Measurements from ENCODE around the gene DSP.

Gene DSP, protein sequence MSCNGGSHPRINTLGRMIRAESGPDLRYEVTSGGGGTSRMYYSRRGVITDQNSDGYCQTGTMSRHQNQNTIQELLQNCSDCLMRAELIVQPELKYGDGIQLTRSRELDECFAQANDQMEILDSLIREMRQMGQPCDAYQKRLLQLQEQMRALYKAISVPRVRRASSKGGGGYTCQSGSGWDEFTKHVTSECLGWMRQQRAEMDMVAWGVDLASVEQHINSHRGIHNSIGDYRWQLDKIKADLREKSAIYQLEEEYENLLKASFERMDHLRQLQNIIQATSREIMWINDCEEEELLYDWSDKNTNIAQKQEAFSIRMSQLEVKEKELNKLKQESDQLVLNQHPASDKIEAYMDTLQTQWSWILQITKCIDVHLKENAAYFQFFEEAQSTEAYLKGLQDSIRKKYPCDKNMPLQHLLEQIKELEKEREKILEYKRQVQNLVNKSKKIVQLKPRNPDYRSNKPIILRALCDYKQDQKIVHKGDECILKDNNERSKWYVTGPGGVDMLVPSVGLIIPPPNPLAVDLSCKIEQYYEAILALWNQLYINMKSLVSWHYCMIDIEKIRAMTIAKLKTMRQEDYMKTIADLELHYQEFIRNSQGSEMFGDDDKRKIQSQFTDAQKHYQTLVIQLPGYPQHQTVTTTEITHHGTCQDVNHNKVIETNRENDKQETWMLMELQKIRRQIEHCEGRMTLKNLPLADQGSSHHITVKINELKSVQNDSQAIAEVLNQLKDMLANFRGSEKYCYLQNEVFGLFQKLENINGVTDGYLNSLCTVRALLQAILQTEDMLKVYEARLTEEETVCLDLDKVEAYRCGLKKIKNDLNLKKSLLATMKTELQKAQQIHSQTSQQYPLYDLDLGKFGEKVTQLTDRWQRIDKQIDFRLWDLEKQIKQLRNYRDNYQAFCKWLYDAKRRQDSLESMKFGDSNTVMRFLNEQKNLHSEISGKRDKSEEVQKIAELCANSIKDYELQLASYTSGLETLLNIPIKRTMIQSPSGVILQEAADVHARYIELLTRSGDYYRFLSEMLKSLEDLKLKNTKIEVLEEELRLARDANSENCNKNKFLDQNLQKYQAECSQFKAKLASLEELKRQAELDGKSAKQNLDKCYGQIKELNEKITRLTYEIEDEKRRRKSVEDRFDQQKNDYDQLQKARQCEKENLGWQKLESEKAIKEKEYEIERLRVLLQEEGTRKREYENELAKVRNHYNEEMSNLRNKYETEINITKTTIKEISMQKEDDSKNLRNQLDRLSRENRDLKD (N-terminal part only)

DNA sequence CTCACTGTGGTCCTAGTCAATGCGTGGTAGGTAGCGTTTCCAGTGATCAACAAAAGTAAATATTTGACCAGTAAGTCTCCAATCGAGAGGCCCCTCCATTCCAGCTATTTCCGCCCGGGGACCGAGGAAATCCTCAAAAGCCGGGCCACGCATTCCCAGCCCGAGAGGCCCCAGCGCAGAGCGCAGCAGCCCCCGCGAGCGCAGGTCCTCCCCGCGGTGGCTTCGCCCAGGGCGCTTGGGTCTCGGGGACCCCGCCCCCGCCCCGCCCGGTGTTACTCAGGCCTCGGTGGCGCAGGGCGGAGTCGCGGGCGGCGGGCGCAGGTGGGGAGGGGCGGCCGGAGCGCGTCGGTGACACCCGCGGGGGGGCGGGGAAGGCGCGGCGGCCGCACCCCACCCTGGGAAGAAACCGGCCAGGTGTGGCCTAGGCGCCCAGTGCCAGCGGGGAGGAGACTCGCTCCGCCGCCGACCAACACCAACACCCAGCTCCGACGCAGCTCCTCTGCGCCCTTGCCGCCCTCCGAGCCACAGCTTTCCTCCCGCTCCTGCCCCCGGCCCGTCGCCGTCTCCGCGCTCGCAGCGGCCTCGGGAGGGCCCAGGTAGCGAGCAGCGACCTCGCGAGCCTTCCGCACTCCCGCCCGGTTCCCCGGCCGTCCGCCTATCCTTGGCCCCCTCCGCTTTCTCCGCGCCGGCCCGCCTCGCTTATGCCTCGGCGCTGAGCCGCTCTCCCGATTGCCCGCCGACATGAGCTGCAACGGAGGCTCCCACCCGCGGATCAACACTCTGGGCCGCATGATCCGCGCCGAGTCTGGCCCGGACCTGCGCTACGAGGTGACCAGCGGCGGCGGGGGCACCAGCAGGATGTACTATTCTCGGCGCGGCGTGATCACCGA, at the start of gene DSP:
DSP (plus strand) TSS at position 497 of the 890 bp plus-strand sequence; CDS start at position 742, 245 bp downstream.
- Mint-ChIP-seq H3K4me3 (peak within 1 kb of the TSS; percentile 88 to 96), H3K9me3 (no peaks in the 10 kb centered on the region)

DNA sequence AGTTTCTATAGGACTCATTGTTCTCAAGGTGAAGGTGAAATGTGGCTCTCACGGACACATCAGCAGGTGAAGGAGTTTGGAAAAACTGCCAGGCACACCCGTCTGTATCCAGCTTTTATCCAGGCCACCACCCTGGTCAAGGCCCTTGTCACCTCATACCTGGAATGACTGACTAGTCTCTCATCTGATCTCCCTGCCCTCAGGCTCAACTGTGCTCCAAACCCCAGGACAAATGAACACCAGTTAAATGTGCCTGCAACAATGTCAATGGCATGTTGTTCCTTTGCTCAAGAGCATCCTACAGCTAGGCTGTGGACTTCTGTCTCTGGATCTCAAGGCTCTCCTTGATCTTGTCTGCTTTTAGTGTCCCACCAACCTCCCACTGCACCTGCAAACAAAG, 47.6 kb upstream of the DSP start:
- H3K9me3 Mint-ChIP-seq, result peaks cover 0 to 3% of the 10 kb centered on the region in 2 donors
- no peak overlapping the region for H3K27ac Mint-ChIP-seq
- no peaks in the 10 kb centered on the region for H3K4me1 Mint-ChIP-seq
- H3K27me3 Mint-ChIP-seq, result peaks cover 28 to 33% of the 10 kb centered on the region in 2 donors
- DNase-seq (no peak), ATAC-seq (replicated peaks) (no peak)
- no peak overlapping the region for H3K4me3 Mint-ChIP-seq
- H3K36me3 Mint-ChIP-seq, result no peaks in the 10 kb centered on the region

More for the DNA sequence above, at the start of gene DSP:
- Mint-ChIP-seq H3K4me1 (peaks cover 15 to 30% of the 10 kb centered on the region in 2 donors), H3K27ac (peak within 1 kb of the TSS; percentile 42), H3K27me3 (peaks cover 51 to 53% of the 10 kb centered on the region in 2 donors), H3K36me3 (no peaks in the 10 kb centered on the region)
- DNase-seq (no peak), ATAC-seq (replicated peaks) (peak; percentile 63 to 76)

DNA sequence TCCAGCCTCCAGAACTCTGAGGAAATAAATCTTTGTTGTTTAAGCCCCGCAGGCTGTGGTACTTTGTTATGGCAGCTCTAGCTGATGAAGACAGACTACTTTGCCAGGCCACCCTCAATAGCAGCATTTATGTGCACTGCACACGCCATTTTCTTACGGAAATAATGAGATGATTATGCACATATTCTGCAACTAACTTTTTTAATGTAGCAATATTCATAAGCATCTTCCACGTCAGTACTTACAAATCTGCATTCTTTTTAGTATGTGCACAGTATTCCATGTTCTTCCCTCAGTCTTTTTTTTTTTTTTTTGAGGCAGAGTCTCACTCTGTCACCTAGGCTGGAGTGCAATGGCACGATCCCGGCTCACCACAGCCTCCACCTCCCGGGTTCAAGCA, 46.8 kb upstream of the DSP start:
- DNase-seq (no peak), ATAC-seq (replicated peaks) (no peak)
- no peak overlapping the region for H3K27ac Mint-ChIP-seq
- no peak overlapping the region for H3K4me3 Mint-ChIP-seq
- peaks cover 0 to 3% of the 10 kb centered on the region in 2 donors for H3K9me3 Mint-ChIP-seq
- H3K4me1 Mint-ChIP-seq, result no peaks in the 10 kb centered on the region
- no peaks in the 10 kb centered on the region for H3K36me3 Mint-ChIP-seq
- H3K27me3 Mint-ChIP-seq, result peaks cover 24 to 33% of the 10 kb centered on the region in 2 donors

DNA sequence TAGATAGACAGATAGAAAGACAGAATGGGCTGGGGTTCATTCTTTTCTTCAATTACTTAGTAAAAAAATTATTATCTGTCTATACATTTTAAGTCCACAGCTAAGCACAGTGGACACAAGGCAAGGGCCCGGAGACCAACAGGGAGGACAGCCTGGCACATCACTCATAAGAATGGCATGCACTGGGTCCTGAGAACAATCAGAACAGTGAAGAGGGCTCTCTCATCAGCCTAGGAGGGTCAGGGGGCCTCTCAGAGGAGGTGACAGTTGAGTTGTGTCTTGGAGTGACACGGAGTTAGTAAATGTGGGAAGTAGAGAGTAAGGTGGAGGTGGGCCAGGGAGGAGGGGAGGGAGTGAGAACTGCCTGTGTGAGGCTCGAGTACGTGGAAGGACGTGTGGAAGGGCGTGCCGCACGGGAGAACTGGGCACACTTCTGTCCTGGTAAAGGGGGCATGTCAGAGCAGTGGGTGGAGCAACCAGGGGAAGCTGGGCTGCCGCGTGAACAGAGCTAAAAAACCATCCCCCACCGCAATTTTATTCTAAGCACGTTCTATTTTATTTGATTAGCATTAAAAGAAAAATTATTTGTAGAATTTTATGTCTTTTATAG, 45.1 kb upstream of the DSP start:
- peaks cover 0 to 1% of the 10 kb centered on the region in 2 donors for H3K36me3 Mint-ChIP-seq
- no peak overlapping the region for H3K27ac Mint-ChIP-seq
- H3K4me1 Mint-ChIP-seq, result no peaks in the 10 kb centered on the region
- ATAC-seq (replicated peaks) (no peak), DNase-seq (no peak)
- H3K27me3 Mint-ChIP-seq, result peaks cover 36 to 43% of the 10 kb centered on the region in 2 donors
- no peak overlapping the region for H3K4me3 Mint-ChIP-seq
- peaks cover 0 to 3% of the 10 kb centered on the region in 2 donors for H3K9me3 Mint-ChIP-seq

DNA sequence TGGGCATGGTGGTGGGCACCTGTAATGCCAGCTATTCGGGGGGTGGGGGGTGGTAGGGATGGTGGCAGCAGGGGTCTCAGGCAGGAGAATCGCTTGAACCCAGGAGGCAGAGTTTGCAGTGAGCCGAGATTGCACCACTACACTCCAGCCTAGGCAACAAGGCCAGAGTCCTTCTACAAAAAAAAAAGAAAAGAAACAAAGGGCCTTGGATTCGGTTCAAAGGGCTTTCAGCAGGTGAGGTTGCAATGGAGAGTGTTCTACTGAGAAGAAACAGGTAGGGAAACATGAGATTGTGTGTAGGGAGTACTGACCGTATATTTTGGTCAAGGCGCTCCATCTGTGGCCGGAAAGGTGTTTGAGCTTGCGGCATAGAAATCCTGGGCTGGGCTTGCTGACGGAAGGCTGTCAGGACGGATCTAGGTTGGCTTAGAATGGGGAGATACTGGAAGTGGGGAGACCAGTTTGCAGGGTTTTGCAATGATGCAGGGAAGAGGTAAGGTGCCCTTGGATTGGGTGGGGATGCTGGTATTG, 40.7 kb upstream of the DSP start:
- Mint-ChIP-seq H3K36me3 (peaks cover 0 to 2% of the 10 kb centered on the region in 2 donors), H3K27ac (no peak overlapping the region), H3K27me3 (peaks cover 25% of the 10 kb centered on the region in 2 donors), H3K4me3 (no peak overlapping the region), H3K4me1 (peaks cover 4 to 10% of the 10 kb centered on the region in 2 donors), H3K9me3 (peaks cover 0 to 1% of the 10 kb centered on the region in 2 donors)
- ATAC-seq (replicated peaks) (no peak), DNase-seq (no peak)

DNA sequence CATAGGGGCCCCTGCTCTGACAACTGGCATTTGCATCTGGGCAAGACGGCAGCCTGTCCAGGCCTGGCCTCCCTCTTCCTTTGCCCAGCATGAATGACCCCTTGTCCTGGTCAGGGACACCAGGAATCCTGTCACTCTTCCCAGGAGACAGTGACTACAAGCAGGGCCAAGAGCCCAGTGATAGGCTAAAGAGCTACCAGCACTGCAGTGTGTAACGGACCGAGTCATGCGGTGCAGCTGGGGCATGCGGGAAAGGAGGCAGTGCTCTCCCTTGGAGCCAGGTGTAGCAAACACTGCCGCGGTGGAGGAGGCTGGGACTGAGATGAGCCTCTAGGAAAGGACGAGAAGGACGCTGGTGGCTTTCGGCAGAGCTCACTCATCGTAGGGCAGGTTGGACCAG, 38.7 kb upstream of the DSP start:
- ATAC-seq (replicated peaks), result no peak
- Mint-ChIP-seq H3K4me1 (peaks cover 7 to 14% of the 10 kb centered on the region in 2 donors), H3K27me3 (peaks cover 21 to 25% of the 10 kb centered on the region in 2 donors), H3K36me3 (peaks cover 0 to 4% of the 10 kb centered on the region in 2 donors), H3K4me3 (no peak overlapping the region), H3K9me3 (peaks cover 0 to 2% of the 10 kb centered on the region in 2 donors), H3K27ac (no peak overlapping the region)
- no peak for DNase-seq

DNA sequence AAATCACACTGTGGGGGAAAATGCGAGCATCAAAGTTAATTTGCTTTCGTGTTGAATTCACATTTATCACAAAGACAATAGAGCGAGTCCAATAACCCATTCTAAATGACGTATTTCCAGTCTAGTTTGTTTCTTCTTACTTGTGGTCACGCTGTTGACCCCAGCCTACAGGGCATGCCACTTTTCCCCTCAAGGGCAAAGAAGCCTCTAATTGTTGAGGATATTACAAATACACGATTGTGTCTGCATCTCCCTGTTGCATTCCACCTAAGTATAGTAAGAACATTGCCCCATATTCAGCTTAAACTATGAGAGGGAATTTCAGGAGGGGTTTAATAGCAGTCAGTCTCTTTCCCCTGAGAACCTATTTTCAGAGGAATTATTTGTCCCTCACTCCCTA, 37.4 kb upstream of the DSP start:
- peaks cover 20 to 25% of the 10 kb centered on the region in 2 donors for H3K27me3 Mint-ChIP-seq
- H3K36me3 Mint-ChIP-seq, result peaks cover 0 to 4% of the 10 kb centered on the region in 2 donors
- ATAC-seq (replicated peaks), result no peak

DNA sequence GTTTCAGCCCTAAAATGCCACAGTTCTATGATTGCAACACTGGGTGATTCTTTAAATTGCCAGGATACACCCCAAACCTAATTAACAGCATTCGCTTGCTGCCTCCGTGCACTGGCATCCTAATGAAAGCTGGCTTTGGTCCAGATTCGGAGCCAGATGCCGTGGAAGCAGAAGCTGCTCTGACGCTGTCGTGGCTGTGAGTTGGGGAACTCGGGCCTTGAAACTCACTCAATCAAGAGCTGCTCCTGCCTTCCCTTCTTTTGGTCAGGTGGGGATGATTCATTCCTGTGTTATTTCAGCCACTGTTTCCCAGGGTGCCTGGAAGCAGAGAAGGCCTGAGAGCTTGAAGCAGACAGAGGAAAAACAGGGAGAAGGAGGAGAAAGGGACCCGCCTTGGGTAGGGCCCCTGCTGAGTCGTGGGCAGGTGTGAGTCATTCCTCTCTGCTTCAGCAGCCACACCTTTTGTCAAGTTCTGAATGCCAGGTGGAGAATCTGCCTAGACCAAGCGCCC, 36.2 kb upstream of the DSP start:
- Mint-ChIP-seq H3K4me3 (peak overlapping the region in 1 of 2 donors; percentile 45), H3K9me3 (peaks cover 0 to 2% of the 10 kb centered on the region in 2 donors), H3K36me3 (peaks cover 0 to 4% of the 10 kb centered on the region in 2 donors), H3K27ac (no peak overlapping the region), H3K4me1 (peaks cover 7 to 14% of the 10 kb centered on the region in 2 donors), H3K27me3 (peaks cover 18 to 20% of the 10 kb centered on the region in 2 donors)
- peak; percentile 69 to 78 for ATAC-seq (replicated peaks)
- no peak for DNase-seq

More for the DNA sequence above, 37.4 kb upstream of the DSP start:
- H3K9me3 Mint-ChIP-seq, result peaks cover 0 to 2% of the 10 kb centered on the region in 2 donors
- DNase-seq, result no peak
- no peak overlapping the region for H3K27ac Mint-ChIP-seq
- no peak overlapping the region for H3K4me3 Mint-ChIP-seq
- peaks cover 7 to 14% of the 10 kb centered on the region in 2 donors for H3K4me1 Mint-ChIP-seq

DNA sequence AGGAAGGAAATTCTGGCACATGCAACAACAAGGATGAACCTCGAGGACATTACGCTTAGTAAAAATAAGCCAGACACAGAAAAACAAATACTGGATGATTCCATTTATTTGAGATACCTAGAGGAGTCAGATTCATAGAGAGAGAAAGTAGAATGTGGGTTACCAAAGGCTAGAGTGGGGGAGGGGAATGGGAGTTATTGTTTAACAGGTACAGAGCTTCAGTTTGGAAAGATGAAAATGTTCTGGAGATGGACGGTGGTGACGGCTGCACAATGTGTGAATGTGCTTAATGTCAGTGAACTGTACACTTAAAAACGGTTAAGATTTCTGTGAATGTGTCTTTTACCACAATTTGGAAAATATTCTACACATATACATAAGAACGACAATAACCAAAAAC, 33.9 kb upstream of the DSP start:
- Mint-ChIP-seq H3K36me3 (peaks cover 0 to 2% of the 10 kb centered on the region in 2 donors), H3K27ac (no peak overlapping the region), H3K9me3 (peaks cover 0 to 2% of the 10 kb centered on the region in 2 donors), H3K27me3 (peaks cover 16 to 20% of the 10 kb centered on the region in 2 donors), H3K4me1 (peaks cover 7 to 14% of the 10 kb centered on the region in 2 donors), H3K4me3 (no peak overlapping the region)
- ATAC-seq (replicated peaks) (no peak), DNase-seq (no peak)

DNA sequence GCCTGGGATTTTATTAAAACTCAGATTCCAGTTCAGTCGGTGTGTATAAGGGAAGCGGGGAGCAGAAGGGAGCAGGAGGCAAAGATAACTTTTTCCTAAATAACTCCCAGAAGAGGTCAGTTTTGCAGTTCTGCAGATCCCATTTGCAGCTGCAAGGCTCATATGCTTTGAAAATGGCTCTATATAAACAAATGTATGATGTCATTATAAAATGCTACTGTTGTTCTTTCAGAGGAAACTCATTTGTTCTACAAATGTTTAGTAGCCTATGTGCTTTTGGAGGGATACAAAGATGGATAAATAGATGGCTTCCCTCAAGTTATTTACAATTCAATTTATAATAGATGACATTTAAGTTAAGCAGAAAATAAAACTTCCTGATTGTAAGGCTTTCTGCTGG, 29.2 kb upstream of the DSP start:
- no peak overlapping the region for H3K27ac Mint-ChIP-seq
- no peak overlapping the region for H3K4me3 Mint-ChIP-seq
- DNase-seq, result no peak
- H3K9me3 Mint-ChIP-seq, result no peaks in the 10 kb centered on the region
- ATAC-seq (replicated peaks), result no peak
- peaks cover 14% of the 10 kb centered on the region in 2 donors for H3K27me3 Mint-ChIP-seq
- no peaks in the 10 kb centered on the region for H3K36me3 Mint-ChIP-seq
- H3K4me1 Mint-ChIP-seq, result no peaks in the 10 kb centered on the region

DNA sequence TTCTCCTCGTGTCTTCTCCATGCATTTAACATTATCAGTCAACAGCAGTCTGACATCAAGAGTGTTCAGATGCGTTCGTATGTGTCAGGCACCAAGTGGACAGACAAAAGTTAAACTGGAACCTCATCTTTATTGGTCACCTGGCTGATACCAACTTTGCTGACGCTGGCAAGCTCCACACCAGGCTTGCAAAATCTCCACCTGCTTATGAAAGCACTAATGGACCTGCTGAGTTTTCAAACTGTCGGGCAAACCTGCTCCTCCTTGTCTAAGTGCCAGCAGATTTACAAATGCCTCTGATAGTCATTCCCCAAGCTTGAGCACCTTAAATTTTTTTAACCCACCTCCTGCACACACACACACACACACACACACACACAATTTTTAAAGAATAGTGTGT, 27.9 kb upstream of the DSP start:
- no peak overlapping the region for H3K27ac Mint-ChIP-seq
- ATAC-seq (replicated peaks), result no peak

DNA sequence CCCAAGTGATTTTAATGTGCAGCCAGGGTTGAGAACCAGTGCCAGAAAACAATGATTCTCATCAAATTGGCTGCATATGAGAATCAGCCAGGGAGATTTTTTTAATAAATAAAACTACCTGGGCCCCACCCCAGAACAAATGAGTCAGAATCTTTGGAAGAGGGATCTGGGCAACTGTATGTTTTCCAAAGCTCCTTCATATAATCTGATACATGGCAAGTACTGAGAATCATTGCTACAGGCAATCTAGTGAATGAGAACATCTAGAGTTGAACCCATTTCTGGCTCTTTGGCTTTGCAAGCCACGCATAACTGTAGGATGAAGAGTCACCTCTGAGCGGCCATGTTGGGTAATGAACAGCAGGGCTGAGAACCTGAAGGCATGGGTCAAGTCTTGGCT, 26.1 kb upstream of the DSP start:
- DNase-seq (no peak), ATAC-seq (replicated peaks) (no peak)
- Mint-ChIP-seq H3K27me3 (peaks cover 11 to 19% of the 10 kb centered on the region in 2 donors), H3K27ac (no peak overlapping the region), H3K9me3 (no peaks in the 10 kb centered on the region), H3K4me3 (no peak overlapping the region), H3K36me3 (no peaks in the 10 kb centered on the region), H3K4me1 (no peaks in the 10 kb centered on the region)

More for the DNA sequence above, 27.9 kb upstream of the DSP start:
- H3K4me3 Mint-ChIP-seq, result no peak overlapping the region
- no peaks in the 10 kb centered on the region for H3K36me3 Mint-ChIP-seq
- H3K9me3 Mint-ChIP-seq, result no peaks in the 10 kb centered on the region
- H3K4me1 Mint-ChIP-seq, result no peaks in the 10 kb centered on the region
- DNase-seq, result no peak
- H3K27me3 Mint-ChIP-seq, result peaks cover 14% of the 10 kb centered on the region in 2 donors
